Smooth muscle cell (in vitro differentiated cells): ENCODE data around the gene PLCL2. TPM values are rescaled to one million over a fixed set of nuclear protein-coding genes. Genes with fewer than 3 reads are reported as not detected.

Experiments
- DNase-seq: peaks from one replicate; lab custom pipeline; 2025; ENCODE audit not compliant: unreplicated experiment; lab: John Stamatoyannopoulos, UW
- H2AFZ ChIP-seq: fragments of 200-600 bp; sonication (generic); 2 replicates; pipeline ENCODE4 v1.6.0; 2016; ENCODE audit warnings: antibody characterized with exemption, low read depth, mild to moderate bottlenecking
- H3F3A ChIP-seq: fragments of 200-600 bp; sonication (generic); 2 replicates; pipeline ENCODE4 v1.6.0; 2017; ENCODE audit warnings: antibody characterized with exemption, low read depth
- H3K27ac ChIP-seq: fragments of 200-600 bp; sonication (generic); 2 replicates; pipeline ENCODE4 v1.5.1; 2016; ENCODE audit warnings: low read depth, mild to moderate bottlenecking
- H3K27me3 ChIP-seq: fragments of 200-600 bp; sonication (generic); 2 replicates; pipeline ENCODE4 v1.6.1; 2016; ENCODE audit warnings: low read depth, mild to moderate bottlenecking
- H3K36me3 ChIP-seq: fragments of 200-600 bp; sonication (generic); 2 replicates; pipeline ENCODE4 v1.5.1; 2016; ENCODE audit warnings: low read depth
- H3K4me1 ChIP-seq: fragments of 200-600 bp; sonication (generic); 2 replicates; pipeline ENCODE4 v1.5.1; 2016; ENCODE audit warnings: low read depth
- H3K4me2 ChIP-seq: fragments of 200-600 bp; sonication (generic); 2 replicates; pipeline ENCODE4 v1.6.0; 2016; ENCODE audit warnings: mild to moderate bottlenecking
- H3K4me3 ChIP-seq: fragments of 200-600 bp; sonication (generic); 2 replicates; pipeline ENCODE4 v1.5.1; 2016; ENCODE audit warnings: mild to moderate bottlenecking
- H3K79me2 ChIP-seq: fragments of 200-600 bp; sonication (generic); 2 replicates; pipeline ENCODE4 v1.6.0; 2016; ENCODE audit warnings: low read depth, mild to moderate bottlenecking
- H3K9ac ChIP-seq: fragments of 200-600 bp; sonication (generic); 2 replicates; pipeline ENCODE4 v1.6.0; 2016; ENCODE audit warnings: low read depth
- H3K9me3 ChIP-seq: fragments of 200-600 bp; sonication (generic); replicated peaks from 2 replicates; pipeline ENCODE4 v1.5.1; 2016; ENCODE audit warnings: low read depth
- H4K20me1 ChIP-seq: fragments of 200-600 bp; sonication (generic); 2 replicates; pipeline ENCODE4 v1.6.0; 2016; ENCODE audit warnings: low read depth
- WGBS: methylation state at CpG from one replicate; pipeline ENCODE4 v1.1.7; 2016; ENCODE audit warnings: low lambda C conversion rate; 5-methylcytosine and 5-hydroxymethylcytosine counted together
- polyA plus RNA-seq: library from polyadenylated mRNA; unstranded; fragments of >200 nt; fragmentation: Nextera tagmentation; extraction: Ambion mirVana; gene quantifications from 2 replicates; pipeline ENCODE4 v1.2.1, GENCODE V29; 2016
- total RNA-seq: library from RNA; depleted of rRNA; stranded (reverse); fragments of >200 nt; gene quantifications from 2 replicates; pipeline ENCODE4 v1.2.3, GENCODE V29; 2014
- TF ChIP-seq, protein P1 (sequence below): fragments of 200-600 bp; sonication (generic); IDR thresholded peaks from 2 replicates; pipeline ENCODE4 v1.5.1; 2017; ENCODE audit warnings: borderline replicate concordance, mild to moderate bottlenecking, antibody characterized with exemption; ENCODE audit not compliant: insufficient read depth, poor library complexity, severe bottlenecking

Gene PLCL2
- total and polyA plus RNA-seq, 2 experiments from 2014 or later = 2.1 to 5.0 TPM

DNA sequence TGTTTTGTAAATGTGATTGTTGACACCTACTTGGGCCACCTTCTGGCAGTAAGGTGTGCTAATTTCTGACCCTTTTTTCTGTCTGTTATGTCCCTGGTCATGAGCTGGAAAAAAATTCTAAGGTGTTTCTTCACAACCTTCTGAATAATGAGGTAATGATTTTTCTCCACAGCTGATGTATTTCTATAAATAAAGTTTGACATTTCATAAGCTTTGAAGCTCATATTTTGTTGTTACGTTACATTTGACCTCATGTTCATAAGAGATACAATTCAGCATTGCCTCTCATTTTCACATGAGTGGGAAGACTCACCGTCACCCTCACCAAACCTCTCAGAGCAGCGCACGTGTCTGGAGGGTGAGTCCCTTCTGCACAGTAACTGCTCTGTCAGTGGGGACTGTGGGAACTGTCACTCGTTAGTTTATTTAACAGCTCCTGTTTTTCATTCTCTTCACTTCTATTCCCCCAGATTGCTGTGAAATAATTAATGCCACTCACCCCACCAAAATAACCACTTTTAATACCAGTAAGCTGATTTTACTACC, 140.9 kb downstream of the PLCL2 start:
- TF ChIP-seq, protein P1, sequence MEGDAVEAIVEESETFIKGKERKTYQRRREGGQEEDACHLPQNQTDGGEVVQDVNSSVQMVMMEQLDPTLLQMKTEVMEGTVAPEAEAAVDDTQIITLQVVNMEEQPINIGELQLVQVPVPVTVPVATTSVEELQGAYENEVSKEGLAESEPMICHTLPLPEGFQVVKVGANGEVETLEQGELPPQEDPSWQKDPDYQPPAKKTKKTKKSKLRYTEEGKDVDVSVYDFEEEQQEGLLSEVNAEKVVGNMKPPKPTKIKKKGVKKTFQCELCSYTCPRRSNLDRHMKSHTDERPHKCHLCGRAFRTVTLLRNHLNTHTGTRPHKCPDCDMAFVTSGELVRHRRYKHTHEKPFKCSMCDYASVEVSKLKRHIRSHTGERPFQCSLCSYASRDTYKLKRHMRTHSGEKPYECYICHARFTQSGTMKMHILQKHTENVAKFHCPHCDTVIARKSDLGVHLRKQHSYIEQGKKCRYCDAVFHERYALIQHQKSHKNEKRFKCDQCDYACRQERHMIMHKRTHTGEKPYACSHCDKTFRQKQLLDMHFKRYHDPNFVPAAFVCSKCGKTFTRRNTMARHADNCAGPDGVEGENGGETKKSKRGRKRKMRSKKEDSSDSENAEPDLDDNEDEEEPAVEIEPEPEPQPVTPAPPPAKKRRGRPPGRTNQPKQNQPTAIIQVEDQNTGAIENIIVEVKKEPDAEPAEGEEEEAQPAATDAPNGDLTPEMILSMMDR = no peak
- Histone ChIP-seq H3K27ac (no peak overlapping the region), H3K27me3 (no peaks in the 10 kb centered on the region), H3K36me3 (no peaks in the 10 kb centered on the region), H3K79me2 (no peaks in the 10 kb centered on the region), H3K9ac (no peak overlapping the region), H3K4me3 (no peak overlapping the region), H3K4me1 (no peaks in the 10 kb centered on the region), H3F3A (no peaks in the 10 kb centered on the region), H3K9me3 (no peaks in the 10 kb centered on the region), H4K20me1 (no peaks in the 10 kb centered on the region), H3K4me2 (no peak overlapping the region), H2AFZ (no peak overlapping the region)
- 71% methylated on average over 5 of the region's 5 CpGs for WGBS
- no peak for DNase-seq

DNA sequence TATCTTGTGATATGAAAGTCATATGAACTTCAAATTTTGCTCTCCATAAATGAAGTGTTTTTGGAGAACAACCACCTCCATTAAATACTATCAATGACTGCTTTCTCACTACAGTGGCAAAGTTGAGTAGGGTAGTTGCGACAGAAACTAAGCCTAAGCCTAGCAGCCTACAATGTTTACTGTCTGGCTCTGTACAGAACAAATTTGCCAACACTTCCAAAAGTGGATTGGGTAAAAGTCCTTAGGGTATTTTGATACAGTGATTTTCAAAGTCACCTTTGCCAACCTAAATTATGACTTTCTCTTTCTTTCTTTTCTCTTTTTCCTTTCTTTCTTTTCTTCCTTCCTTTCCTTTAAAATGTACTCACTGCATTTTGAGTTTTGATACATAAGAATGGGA, 142.6 kb downstream of the PLCL2 start:
- Histone ChIP-seq H4K20me1 (no peaks in the 10 kb centered on the region), H3K27ac (no peak overlapping the region), H3K9me3 (no peaks in the 10 kb centered on the region), H3F3A (no peaks in the 10 kb centered on the region), H3K9ac (no peak overlapping the region), H3K4me1 (no peaks in the 10 kb centered on the region), H2AFZ (no peak overlapping the region), H3K36me3 (no peaks in the 10 kb centered on the region), H3K4me3 (no peak overlapping the region), H3K79me2 (no peaks in the 10 kb centered on the region), H3K27me3 (no peaks in the 10 kb centered on the region), H3K4me2 (no peak overlapping the region)
- no peak for DNase-seq
- TF ChIP-seq, protein P1 = no peak
- WGBS = 81% methylated on average over 1 of the region's 1 CpG

DNA sequence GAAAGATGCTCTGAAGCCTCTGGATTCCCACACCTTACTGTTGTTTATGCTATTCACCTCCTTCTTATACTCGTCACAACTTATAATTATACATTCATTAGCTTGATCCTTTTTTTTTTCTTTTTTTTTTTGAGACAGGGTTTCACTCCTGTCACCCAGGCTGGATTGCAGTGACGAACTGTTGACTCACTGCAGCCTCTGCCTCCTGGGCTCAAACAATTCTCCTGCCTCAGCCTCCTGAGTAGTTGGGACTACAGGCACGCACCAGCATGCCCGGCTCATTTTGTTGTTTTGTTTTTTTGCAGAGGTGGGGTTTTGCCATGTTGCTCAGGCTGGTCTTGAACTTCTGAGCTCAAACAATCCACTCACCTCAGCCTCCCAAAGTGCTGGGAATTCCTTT, 143.6 kb downstream of the PLCL2 start:
- TF ChIP-seq, protein P1 = no peak
- Histone ChIP-seq H3K4me1 (no peaks in the 10 kb centered on the region), H4K20me1 (no peaks in the 10 kb centered on the region), H3K9me3 (no peaks in the 10 kb centered on the region), H3F3A (no peaks in the 10 kb centered on the region), H3K36me3 (no peaks in the 10 kb centered on the region), H2AFZ (no peak overlapping the region), H3K79me2 (no peaks in the 10 kb centered on the region), H3K27me3 (no peaks in the 10 kb centered on the region), H3K27ac (no peak overlapping the region), H3K4me3 (no peak overlapping the region), H3K9ac (no peak overlapping the region), H3K4me2 (no peak overlapping the region)
- 80% methylated on average over 4 of the region's 4 CpGs for WGBS
- no peak for DNase-seq

DNA sequence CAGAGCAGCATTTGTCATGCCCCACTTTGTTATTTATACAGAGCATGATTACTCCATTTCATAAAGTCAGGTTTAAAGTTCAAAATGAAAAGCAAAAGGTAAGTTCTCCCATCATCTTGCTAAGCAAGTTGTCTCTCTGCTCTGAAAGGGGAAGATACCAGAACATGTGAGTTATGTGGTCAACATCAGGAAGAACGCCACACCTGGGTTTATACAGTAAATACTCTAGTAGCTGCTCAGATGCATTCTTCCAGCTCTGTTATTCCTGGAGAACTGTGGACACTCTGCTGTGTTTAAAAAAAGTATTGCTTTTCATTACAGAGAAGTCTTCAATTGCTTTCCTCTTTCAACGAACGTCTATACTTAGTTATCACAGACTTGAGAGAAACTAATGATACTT, 145.7 kb downstream of the PLCL2 start:
- Histone ChIP-seq H4K20me1 (no peaks in the 10 kb centered on the region), H3K4me1 (no peaks in the 10 kb centered on the region), H3K79me2 (no peaks in the 10 kb centered on the region), H3K4me3 (no peak overlapping the region), H3K9me3 (no peaks in the 10 kb centered on the region), H3K36me3 (no peaks in the 10 kb centered on the region), H3K27me3 (no peaks in the 10 kb centered on the region), H3K27ac (no peak overlapping the region), H2AFZ (no peak overlapping the region), H3K9ac (no peak overlapping the region), H3F3A (no peaks in the 10 kb centered on the region), H3K4me2 (no peak overlapping the region)
- DNase-seq = no peak
- TF ChIP-seq, protein P1 = no peak
- WGBS = 78% methylated on average over 3 of the region's 3 CpGs
